T47D (cell line): ENCODE results near the gene ROBO1.
"Not testable (repeated sequence)": the region's sequence is repeated elsewhere in the genome, so short reads cannot be mapped to it uniquely, and the experiment has no call there.

Experiments
- DNase-seq, 2 experiments: peaks; one replicate each; pipeline versions ENCODE4 v3.0.0 to v3.0.0-alpha.2; 2011 to 2012; ENCODE audit warnings: low read depth in 1 of 2, low spot score in 1 of 2
- JUND ChIP-seq: IDR thresholded peaks from 2 replicates; pipeline ENCODE4 v1.6.1; 2012; ENCODE audit warnings: low read depth
- in situ Hi-C: cut with HindIII; loops from 2 replicates; pipeline ENCODE4 v1.10.0; 2016; ENCODE audit warnings: low sequenced_read_pairs, low pct_unique_long_range_greater_than_20kb

ROBO1 gene

GRCh38 chr3:78905700-78906099 is 862.1 kb downstream of the ROBO1 start:
- in situ Hi-C loops = no loop called here
- no peak for DNase-seq
- no peak for TF ChIP-seq JUND

- no peak for TF ChIP-seq JUND
- in situ Hi-C loops = no loop called here
- DNase-seq = no peak
Measured at GRCh38 chr3:78901544-78901943, 866.3 kb downstream of the ROBO1 start.

DNA sequence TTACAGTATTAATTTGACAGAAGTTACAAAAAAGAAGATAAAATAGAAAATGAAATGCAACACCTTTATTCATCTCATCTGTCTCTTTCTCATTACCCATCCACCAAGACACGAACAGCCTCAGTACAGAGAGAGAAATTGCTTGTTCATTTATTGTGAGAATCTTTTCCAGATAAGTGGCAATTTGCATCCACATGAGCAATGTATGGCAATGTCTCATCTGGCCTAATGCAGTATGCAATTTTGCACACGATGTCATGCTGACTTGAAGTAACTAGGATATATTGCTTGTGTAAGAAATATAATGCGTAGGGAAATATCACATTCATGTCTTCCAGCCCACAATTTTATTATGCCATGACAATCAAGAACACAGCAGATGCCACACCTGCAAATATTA is 866.9 kb downstream of the ROBO1 start:
- no peak for DNase-seq
- in situ Hi-C loops = no loop called here

GRCh38 chr3:78900426-78900825 is 867.4 kb downstream of the ROBO1 start:
- in situ Hi-C loops = no loop called here
- no peak for DNase-seq
- no peak for TF ChIP-seq JUND

More for the DNA sequence above, 866.9 kb downstream of the ROBO1 start:
- TF ChIP-seq JUND = no peak

DNA sequence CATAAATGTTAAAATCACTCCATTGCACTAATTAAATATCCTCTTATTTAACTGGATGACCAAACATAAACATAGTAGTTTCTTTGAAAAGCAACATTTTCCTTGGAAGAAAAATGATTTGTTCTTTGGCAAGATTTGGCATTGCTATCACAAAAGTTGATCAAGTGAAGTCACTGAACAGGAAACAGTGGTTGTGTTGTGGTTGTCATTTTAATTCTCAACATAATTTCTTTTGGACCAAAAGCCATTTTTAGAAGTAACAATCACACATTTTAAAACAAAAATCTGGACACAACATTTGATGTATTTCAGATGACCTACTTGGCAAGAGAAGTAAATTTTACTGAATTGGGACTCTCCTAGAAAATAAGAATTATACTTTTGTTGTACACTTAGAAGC is 872.3 kb downstream of the ROBO1 start:
- no peak for TF ChIP-seq JUND
- DNase-seq = no peak
- in situ Hi-C loops = no loop called here

DNA sequence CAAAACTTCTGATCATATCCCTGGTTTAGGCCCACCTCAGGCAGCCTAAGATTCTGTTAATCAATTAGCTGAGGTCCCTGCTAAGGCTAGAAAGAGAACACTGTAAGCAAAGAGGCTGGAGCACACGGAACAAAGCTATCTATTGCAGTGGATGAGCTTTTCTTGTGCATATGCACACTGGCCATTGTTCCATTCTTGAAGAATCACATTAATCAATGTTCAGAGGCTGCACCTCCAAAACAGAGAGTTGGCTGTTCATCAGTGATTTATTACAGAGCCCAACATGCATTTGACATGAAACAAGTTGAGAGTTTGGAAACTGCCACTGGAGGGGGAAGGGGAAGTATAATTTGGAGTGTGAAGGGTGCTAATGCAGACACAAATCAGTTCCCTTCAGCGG is 873.0 kb downstream of the ROBO1 start:
- in situ Hi-C loops = no loop called here
- DNase-seq = no peak
- no peak for TF ChIP-seq JUND

- peak in 1 of 2 experiments; percentile 64 for DNase-seq
- in situ Hi-C loops = no loop called here
Measured at GRCh38 chr3:78893161-78893560, 874.6 kb downstream of the ROBO1 start.

DNA sequence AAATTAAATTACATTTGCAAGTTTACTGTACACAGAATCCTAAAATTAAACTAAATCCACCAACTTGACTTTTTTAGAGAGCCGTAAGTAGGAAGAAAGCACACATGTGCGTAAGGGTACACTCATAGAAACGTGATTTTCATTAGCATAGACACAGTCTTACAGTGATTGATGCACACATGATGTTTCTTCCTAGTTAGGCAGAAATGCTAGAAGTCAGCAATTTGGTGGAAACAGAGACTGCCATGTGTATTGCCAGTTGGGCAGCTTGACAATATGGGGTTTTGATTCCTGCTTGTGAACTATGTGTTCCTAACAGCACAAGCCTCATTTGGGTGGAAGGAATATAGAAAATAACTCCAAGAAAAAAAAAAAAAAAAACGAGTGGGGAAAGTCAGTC is 878.5 kb downstream of the ROBO1 start:
- in situ Hi-C loops = no loop called here
- TF ChIP-seq JUND = no peak
- DNase-seq = no peak

More at GRCh38 chr3:78893161-78893560, 874.6 kb downstream of the ROBO1 start:
- TF ChIP-seq JUND = no peak

DNA sequence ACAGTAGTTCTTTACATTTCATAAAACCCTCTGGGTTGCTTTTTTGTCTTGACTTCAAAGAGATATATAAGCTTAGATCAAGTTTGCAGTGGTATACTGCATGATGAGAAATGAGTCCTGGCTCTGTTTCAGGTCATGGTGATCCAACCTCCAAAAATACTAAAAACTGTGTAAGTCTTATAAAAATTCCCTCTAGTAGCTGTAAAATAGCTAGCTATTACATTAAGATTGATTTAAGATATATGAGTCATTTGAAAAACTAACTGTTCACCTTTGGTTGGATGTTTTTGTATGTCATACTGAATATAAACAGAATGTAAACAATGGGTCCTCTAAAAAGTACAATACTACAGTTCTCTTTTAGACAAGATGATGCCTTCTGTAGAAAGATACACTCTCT is 879.2 kb downstream of the ROBO1 start:
- in situ Hi-C loops = no loop called here
- no peak for TF ChIP-seq JUND

GRCh38 chr3:78887547-78888011 is 880.2 kb downstream of the ROBO1 start:
- in situ Hi-C loops = no loop called here
- no peak for DNase-seq
- TF ChIP-seq JUND = no peak

More for the DNA sequence above, 879.2 kb downstream of the ROBO1 start:
- no peak for DNase-seq

DNA sequence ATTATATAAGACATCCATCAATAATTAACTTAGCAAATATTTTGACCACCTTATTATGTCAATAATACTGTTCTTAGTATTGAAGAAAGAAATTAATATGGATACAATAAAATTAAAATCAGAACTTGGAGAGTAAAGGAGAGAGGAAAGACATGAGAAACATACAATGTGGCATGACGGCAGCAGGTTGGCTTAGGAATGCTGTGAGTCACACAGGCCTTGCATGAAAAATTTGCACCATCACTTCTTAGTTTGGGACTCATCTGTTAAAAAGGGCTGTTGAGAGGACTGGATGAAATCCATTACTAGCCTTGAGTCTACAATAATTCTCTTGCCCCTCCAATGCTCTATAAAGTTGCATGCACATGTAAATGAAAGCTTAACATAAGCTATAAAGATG is 880.8 kb downstream of the ROBO1 start:
- no peak for DNase-seq
- TF ChIP-seq JUND = no peak
- in situ Hi-C loops = no loop called here

- DNase-seq, in situ Hi-C loops: not testable (repeated sequence)
Measured at GRCh38 chr3:78884567-78884966, 883.2 kb downstream of the ROBO1 start.

GRCh38 chr3:78882251-78882650 is 885.5 kb downstream of the ROBO1 start:
- no peak for DNase-seq
- no peak for TF ChIP-seq JUND
- in situ Hi-C loops = no loop called here

DNA sequence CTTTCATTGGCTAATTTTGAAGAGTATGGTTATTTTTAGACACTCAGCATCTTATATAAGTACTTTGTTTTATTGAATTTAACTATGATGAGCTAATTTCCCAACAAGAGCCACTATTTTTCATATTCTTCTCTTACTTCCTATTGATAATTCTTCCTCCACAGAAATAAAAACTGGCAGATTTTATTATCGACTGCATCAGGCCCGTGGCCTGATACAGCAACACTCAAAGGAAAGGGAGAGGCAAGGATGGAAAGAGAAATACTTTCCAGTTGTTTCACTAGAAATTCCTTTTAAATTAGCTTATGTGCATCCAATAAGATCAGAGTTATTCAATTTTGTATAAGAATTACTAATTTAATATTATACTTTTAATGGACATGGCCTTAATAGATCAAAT is 886.3 kb downstream of the ROBO1 start:
- TF ChIP-seq JUND = no peak
- in situ Hi-C loops = no loop called here
- no peak for DNase-seq
